ENCODE measurements around the gene CPSF4. TPM values are rescaled to one million over a fixed set of nuclear protein-coding genes. Genes with fewer than 3 reads are reported as not detected.

CPSF4 gene
- total and polyA plus RNA-seq, 8 donors, result 15.2 to 42.5 (median 23.7) TPM

GRCh38 chr7:99440195-99440594 lies 1.5 kb downstream of the CPSF4 start:
- no peak overlapping the region for H3K27ac ChIP-seq
- ATAC-seq (no peak), FAIRE-seq (no peak), DNase-seq (no peak)
- no peaks in the 10 kb centered on the region for H3K9me3 ChIP-seq
- WGBS, 2 donors, result 69 to 71% methylated on average over 9 of the region's 9 CpGs
- H3K36me3 ChIP-seq, result peaks cover 0 to 8% (median 7%) of the 10 kb centered on the region in 3 donors
- H3K27me3 ChIP-seq, result no peaks in the 10 kb centered on the region
- H3K4me1 ChIP-seq, result peaks cover 0 to 13% (median 7%) of the 10 kb centered on the region in 3 donors
- H3K4me3 ChIP-seq, result peak overlapping the region in 2 of 4 donors; percentile 94 to 100
- TF ChIP-seq CTCF (IDR thresholded peaks at IDR 0.05), result no peak
- intact Hi-C loops (cut with DNase I), result no loop called here

- Histone ChIP-seq H3K27ac (no peak overlapping the region), H3K4me3 (no peak overlapping the region), H3K27me3 (no peaks in the 10 kb centered on the region), H3K9me3 (no peaks in the 10 kb centered on the region), H3K4me1 (no peaks in the 10 kb centered on the region), H3K36me3 (peaks cover 0 to 33% (median 9%) of the 10 kb centered on the region in 3 donors)
- 83 to 86% methylated on average over 4 of the region's 4 CpGs for WGBS, 2 donors
- DNase-seq (no peak), FAIRE-seq (no peak), ATAC-seq (no peak)
- intact Hi-C loops (cut with DNase I), result no loop called here
- no peak for TF ChIP-seq CTCF (IDR thresholded peaks at IDR 0.05)
Observed at GRCh38 chr7:99446096-99446495, 7.4 kb downstream of the CPSF4 start.

- H3K4me1 ChIP-seq, result no peaks in the 10 kb centered on the region
- DNase-seq (no peak), FAIRE-seq (no peak), ATAC-seq (peak; percentile 17 to 52 (median 29))
- peaks cover 0 to 33% (median 9%) of the 10 kb centered on the region in 3 donors for H3K36me3 ChIP-seq
- no peaks in the 10 kb centered on the region for H3K9me3 ChIP-seq
- intact Hi-C loops (cut with DNase I), result no loop called here
- no peak overlapping the region for H3K27ac ChIP-seq
- WGBS, 2 donors, result 77% methylated on average over 10 of the region's 10 CpGs
- TF ChIP-seq CTCF (IDR thresholded peaks at IDR 0.05), result no peak
- no peaks in the 10 kb centered on the region for H3K27me3 ChIP-seq
- no peak overlapping the region for H3K4me3 ChIP-seq
Observed at GRCh38 chr7:99447943-99448342, 9.2 kb downstream of the CPSF4 start.

GRCh38 chr7:99448855-99449254 lies 10.1 kb downstream of the CPSF4 start:
- FAIRE-seq, result no peak
- 93 to 98% methylated on average over 10 of the region's 10 CpGs for WGBS, 2 donors

More at GRCh38 chr7:99448855-99449254, 10.1 kb downstream of the CPSF4 start:
- peaks cover 0 to 42% (median 9%) of the 10 kb centered on the region in 3 donors for H3K36me3 ChIP-seq
- H3K9me3 ChIP-seq, result no peaks in the 10 kb centered on the region
- intact Hi-C loops (cut with DNase I), result no loop called here
- no peak overlapping the region for H3K4me3 ChIP-seq
- no peak for TF ChIP-seq CTCF (IDR thresholded peaks at IDR 0.05)
- H3K27me3 ChIP-seq, result no peaks in the 10 kb centered on the region
- H3K4me1 ChIP-seq, result no peaks in the 10 kb centered on the region
- ATAC-seq, result no peak
- no peak overlapping the region for H3K27ac ChIP-seq
- DNase-seq, result no peak
